Smooth muscle cell (in vitro differentiated cells): ENCODE data around the gene PIK3CD. TPM values are rescaled to one million over a fixed set of nuclear protein-coding genes. Genes with fewer than 3 reads are reported as not detected.

Experiments used
- DNase-seq: peaks from one replicate; lab custom pipeline; 2025; ENCODE audit not compliant: unreplicated experiment; lab: John Stamatoyannopoulos, UW
- H2AFZ ChIP-seq: fragments of 200-600 bp; sonication (generic); 2 replicates; pipeline ENCODE4 v1.6.0; 2016; ENCODE audit warnings: antibody characterized with exemption, low read depth, mild to moderate bottlenecking
- H3F3A ChIP-seq: fragments of 200-600 bp; sonication (generic); 2 replicates; pipeline ENCODE4 v1.6.0; 2017; ENCODE audit warnings: antibody characterized with exemption, low read depth
- H3K27ac ChIP-seq: fragments of 200-600 bp; sonication (generic); 2 replicates; pipeline ENCODE4 v1.5.1; 2016; ENCODE audit warnings: low read depth, mild to moderate bottlenecking
- H3K27me3 ChIP-seq: fragments of 200-600 bp; sonication (generic); 2 replicates; pipeline ENCODE4 v1.6.1; 2016; ENCODE audit warnings: low read depth, mild to moderate bottlenecking
- H3K36me3 ChIP-seq: fragments of 200-600 bp; sonication (generic); 2 replicates; pipeline ENCODE4 v1.5.1; 2016; ENCODE audit warnings: low read depth
- H3K4me1 ChIP-seq: fragments of 200-600 bp; sonication (generic); 2 replicates; pipeline ENCODE4 v1.5.1; 2016; ENCODE audit warnings: low read depth
- H3K4me2 ChIP-seq: fragments of 200-600 bp; sonication (generic); 2 replicates; pipeline ENCODE4 v1.6.0; 2016; ENCODE audit warnings: mild to moderate bottlenecking
- H3K4me3 ChIP-seq: fragments of 200-600 bp; sonication (generic); 2 replicates; pipeline ENCODE4 v1.5.1; 2016; ENCODE audit warnings: mild to moderate bottlenecking
- H3K79me2 ChIP-seq: fragments of 200-600 bp; sonication (generic); 2 replicates; pipeline ENCODE4 v1.6.0; 2016; ENCODE audit warnings: low read depth, mild to moderate bottlenecking
- H3K9ac ChIP-seq: fragments of 200-600 bp; sonication (generic); 2 replicates; pipeline ENCODE4 v1.6.0; 2016; ENCODE audit warnings: low read depth
- H3K9me3 ChIP-seq: fragments of 200-600 bp; sonication (generic); replicated peaks from 2 replicates; pipeline ENCODE4 v1.5.1; 2016; ENCODE audit warnings: low read depth
- H4K20me1 ChIP-seq: fragments of 200-600 bp; sonication (generic); 2 replicates; pipeline ENCODE4 v1.6.0; 2016; ENCODE audit warnings: low read depth
- WGBS: methylation state at CpG from one replicate; pipeline ENCODE4 v1.1.7; 2016; ENCODE audit warnings: low lambda C conversion rate; 5-methylcytosine and 5-hydroxymethylcytosine counted together
- polyA plus RNA-seq: library from polyadenylated mRNA; unstranded; fragments of >200 nt; fragmentation: Nextera tagmentation; extraction: Ambion mirVana; gene quantifications from 2 replicates; pipeline ENCODE4 v1.2.1, GENCODE V29; 2016
- total RNA-seq: library from RNA; depleted of rRNA; stranded (reverse); fragments of >200 nt; gene quantifications from 2 replicates; pipeline ENCODE4 v1.2.3, GENCODE V29; 2014
- TF ChIP-seq, protein P1 (sequence below): fragments of 200-600 bp; sonication (generic); IDR thresholded peaks from 2 replicates; pipeline ENCODE4 v1.5.1; 2017; ENCODE audit warnings: borderline replicate concordance, mild to moderate bottlenecking, antibody characterized with exemption; ENCODE audit not compliant: insufficient read depth, poor library complexity, severe bottlenecking

Gene PIK3CD
- total and polyA plus RNA-seq, 2 experiments from 2014 or later: 3.9 to 4.1 TPM

- Histone ChIP-seq H3K27me3 (no peaks in the 10 kb centered on the region), H3F3A (no peaks in the 10 kb centered on the region), H2AFZ (no peak overlapping the region), H3K36me3 (no peaks in the 10 kb centered on the region), H4K20me1 (no peaks in the 10 kb centered on the region), H3K4me1 (no peaks in the 10 kb centered on the region), H3K27ac (no peak overlapping the region), H3K9me3 (no peaks in the 10 kb centered on the region), H3K9ac (no peak overlapping the region), H3K79me2 (no peaks in the 10 kb centered on the region), H3K4me2 (no peak overlapping the region), H3K4me3 (no peak overlapping the region)
- 97% methylated on average over 20 of the region's 20 CpGs for WGBS
- no peak for DNase-seq
- TF ChIP-seq, protein P1, sequence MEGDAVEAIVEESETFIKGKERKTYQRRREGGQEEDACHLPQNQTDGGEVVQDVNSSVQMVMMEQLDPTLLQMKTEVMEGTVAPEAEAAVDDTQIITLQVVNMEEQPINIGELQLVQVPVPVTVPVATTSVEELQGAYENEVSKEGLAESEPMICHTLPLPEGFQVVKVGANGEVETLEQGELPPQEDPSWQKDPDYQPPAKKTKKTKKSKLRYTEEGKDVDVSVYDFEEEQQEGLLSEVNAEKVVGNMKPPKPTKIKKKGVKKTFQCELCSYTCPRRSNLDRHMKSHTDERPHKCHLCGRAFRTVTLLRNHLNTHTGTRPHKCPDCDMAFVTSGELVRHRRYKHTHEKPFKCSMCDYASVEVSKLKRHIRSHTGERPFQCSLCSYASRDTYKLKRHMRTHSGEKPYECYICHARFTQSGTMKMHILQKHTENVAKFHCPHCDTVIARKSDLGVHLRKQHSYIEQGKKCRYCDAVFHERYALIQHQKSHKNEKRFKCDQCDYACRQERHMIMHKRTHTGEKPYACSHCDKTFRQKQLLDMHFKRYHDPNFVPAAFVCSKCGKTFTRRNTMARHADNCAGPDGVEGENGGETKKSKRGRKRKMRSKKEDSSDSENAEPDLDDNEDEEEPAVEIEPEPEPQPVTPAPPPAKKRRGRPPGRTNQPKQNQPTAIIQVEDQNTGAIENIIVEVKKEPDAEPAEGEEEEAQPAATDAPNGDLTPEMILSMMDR: no peak
Measured at GRCh38 chr1:9612871-9613624, 38.5 kb upstream of the PIK3CD start.

GRCh38 chr1:9613625-9614299 is 37.8 kb upstream of the PIK3CD start:
- 95% methylated on average over 15 of the region's 17 CpGs for WGBS
- no peaks in the 10 kb centered on the region for H3K36me3 ChIP-seq
- H3K9me3 ChIP-seq: no peaks in the 10 kb centered on the region
- no peak overlapping the region for H3K27ac ChIP-seq
- no peak overlapping the region for H2AFZ ChIP-seq
- no peaks in the 10 kb centered on the region for H3K79me2 ChIP-seq
- no peak overlapping the region for H3K9ac ChIP-seq
- no peak overlapping the region for H3K4me3 ChIP-seq
- no peaks in the 10 kb centered on the region for H3K4me1 ChIP-seq
- DNase-seq: no peak
- H3K27me3 ChIP-seq: peaks cover under 1% of the 10 kb centered on the region
- TF ChIP-seq, protein P1: no peak
- no peak overlapping the region for H3K4me2 ChIP-seq
- H4K20me1 ChIP-seq: no peaks in the 10 kb centered on the region
- H3F3A ChIP-seq: no peaks in the 10 kb centered on the region

- Histone ChIP-seq H3K27me3 (peaks cover 6% of the 10 kb centered on the region), H3K9ac (no peak overlapping the region), H3K4me2 (no peak overlapping the region), H3K36me3 (no peaks in the 10 kb centered on the region), H4K20me1 (no peaks in the 10 kb centered on the region), H3K4me3 (no peak overlapping the region), H3F3A (no peaks in the 10 kb centered on the region), H3K4me1 (no peaks in the 10 kb centered on the region), H3K9me3 (no peaks in the 10 kb centered on the region), H2AFZ (no peak overlapping the region), H3K27ac (no peak overlapping the region), H3K79me2 (no peaks in the 10 kb centered on the region)
- TF ChIP-seq, protein P1: peak; percentile 39
- WGBS: 68% methylated on average over 16 of the region's 16 CpGs
- DNase-seq: no peak
Measured at GRCh38 chr1:9615316-9616063, 36.0 kb upstream of the PIK3CD start.
